Measurements from ENCODE around the gene CCNB2.
"Not testable (repeated sequence)": the region's sequence is repeated elsewhere in the genome, so short reads cannot be mapped to it uniquely, and the experiment has no call there.

CCNB2 gene

GRCh38 chr15:59104912-59105732 is at the start of gene CCNB2:
Gene CCNB2 (plus strand): TSS chr15:59105146. CDS start chr15:59105269, 123 bp downstream.
- DNase-seq: peak; percentile 44

DNA sequence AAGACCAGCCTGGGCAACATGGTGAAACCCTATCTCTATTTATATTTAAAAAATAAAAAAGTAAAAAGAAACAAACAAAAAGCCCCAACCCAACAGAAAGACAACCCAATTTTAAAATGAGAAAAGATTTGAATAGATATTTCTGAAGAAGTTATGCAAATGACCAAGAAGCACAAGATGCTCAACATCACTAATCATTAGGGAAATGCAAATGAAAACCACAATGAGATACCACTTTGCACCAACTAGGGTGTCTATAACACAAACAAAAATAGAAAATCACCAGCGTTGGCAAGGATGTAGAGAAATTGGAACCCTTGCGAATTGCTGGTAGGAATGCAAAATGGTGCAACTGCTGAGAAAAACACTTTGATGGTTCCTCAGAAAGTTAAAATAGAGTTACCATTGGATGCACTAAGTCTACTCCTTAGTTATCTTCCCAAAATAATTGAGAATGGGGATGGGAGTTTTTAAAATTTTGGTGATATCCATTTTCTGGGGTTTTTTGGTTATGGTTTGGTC is 45.8 kb upstream of the CCNB2 start:
- DNase-seq: no peak

- no peak for DNase-seq
These were observed 44.6 kb upstream of the CCNB2 start for GRCh38 chr15:59060348-59060747.

GRCh38 chr15:59063042-59063441 is 41.9 kb upstream of the CCNB2 start:
- no peak for DNase-seq

DNA sequence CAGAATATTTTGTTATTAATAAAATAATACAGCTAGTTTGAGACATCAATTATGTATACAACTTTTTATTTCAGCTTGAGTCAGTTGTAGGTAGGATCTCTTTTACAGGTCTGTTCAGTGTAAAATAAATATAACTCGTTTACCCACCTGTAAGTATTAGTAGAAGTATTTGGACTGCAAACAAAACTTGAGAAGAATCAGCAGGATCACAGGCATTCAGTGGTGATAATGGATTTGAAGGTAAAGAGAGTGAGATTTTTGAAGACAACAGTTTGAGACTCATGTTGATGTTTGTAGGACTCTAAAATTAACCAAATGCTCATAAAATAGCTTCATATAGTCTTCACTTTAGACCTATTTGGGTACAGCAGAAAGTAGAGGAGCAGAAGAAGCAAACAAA is 35.5 kb upstream of the CCNB2 start:
- DNase-seq: no peak

DNA sequence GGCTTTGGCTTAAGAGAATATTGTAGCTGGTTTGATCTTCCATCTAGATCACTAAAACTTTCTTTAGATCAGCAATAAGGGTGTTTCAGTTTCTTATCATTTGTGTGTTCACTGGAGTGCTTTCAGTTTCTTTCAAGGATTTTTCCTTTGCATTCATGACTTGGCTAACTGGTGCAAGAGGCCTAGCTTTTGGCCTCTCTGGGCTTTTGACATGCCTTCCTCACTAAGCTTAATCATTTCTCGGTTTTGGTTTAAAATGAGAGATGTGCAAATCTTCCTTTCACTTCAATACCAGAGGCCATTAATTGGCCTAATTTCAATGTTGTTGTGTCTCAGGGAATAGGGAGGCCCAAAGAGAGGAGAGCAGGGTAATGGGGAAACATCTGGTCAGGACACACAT is 30.3 kb upstream of the CCNB2 start:
- no peak for DNase-seq

GRCh38 chr15:59087731-59088130 is 17.2 kb upstream of the CCNB2 start:
- DNase-seq: no peak

- no peak for DNase-seq
These were observed 10.9 kb upstream of the CCNB2 start for GRCh38 chr15:59094077-59094476.

GRCh38 chr15:59096429-59096828 is 8.5 kb upstream of the CCNB2 start:
- no peak for DNase-seq

- no peak for DNase-seq
These were observed 5.7 kb upstream of the CCNB2 start for GRCh38 chr15:59099162-59099685.

- no peak for DNase-seq
These were observed 389 bp upstream of the CCNB2 start for GRCh38 chr15:59104602-59104911.

- no peak for DNase-seq
These were observed 908 bp downstream of the CCNB2 start for GRCh38 chr15:59105854-59106253.

DNA sequence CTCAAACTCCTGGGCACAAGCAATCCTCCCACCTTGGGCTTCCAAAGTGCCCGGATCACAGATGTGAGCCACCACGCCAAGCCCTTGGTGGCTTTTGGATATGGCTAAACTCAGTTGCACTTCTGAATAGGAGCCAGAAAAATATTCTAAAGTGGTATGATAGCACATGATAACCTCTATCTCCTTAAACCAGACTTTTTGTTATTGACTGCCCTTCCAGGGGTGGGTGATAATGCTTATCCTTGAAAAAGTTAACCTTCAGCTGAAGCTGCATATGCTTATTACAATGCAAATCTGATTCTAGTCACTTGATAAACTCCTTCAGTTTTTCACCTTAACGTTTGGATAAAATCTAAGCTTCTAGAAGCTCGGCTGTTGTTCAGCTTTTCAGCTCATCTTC is 6.3 kb downstream of the CCNB2 start:
- no peak for DNase-seq

GRCh38 chr15:59115047-59115446 is 10.1 kb downstream of the CCNB2 start:
- DNase-seq: no peak

DNA sequence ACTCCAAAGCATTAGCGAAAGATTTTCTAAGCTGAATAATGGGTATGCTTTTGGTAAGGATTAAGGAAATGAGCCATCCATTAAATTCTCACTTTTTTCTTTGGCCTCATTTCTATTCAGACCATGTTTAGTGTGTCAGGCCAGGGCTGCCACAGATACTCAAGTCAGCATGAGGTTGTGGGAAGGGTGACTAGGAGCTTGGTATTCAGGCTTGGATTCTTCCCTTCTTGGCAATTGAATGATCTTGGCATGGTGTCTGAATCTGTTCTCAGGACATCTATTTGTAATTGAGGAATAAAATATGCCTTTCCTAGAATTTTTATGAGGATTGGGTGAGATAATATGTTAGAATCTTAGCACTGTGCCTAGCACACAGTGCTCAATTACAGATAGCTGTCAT is 11.2 kb downstream of the CCNB2 start:
- no peak for DNase-seq

DNA sequence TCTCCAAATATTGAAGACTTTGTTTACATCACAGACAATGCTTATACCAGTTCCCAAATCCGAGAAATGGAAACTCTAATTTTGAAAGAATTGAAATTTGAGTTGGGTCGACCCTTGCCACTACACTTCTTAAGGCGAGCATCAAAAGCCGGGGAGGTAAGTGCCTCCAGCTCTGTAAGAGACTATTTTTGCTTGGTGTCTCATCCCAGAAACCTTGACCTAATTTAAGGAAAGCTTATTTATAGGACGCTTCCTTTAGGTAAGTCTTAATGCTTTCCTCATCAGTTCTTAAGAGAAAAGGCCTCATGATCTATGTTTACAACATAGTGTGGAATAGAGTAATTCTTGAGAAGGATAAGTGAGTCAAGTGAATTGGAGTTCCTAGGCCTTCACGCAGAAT is 11.8 kb downstream of the CCNB2 start:
- no peak for DNase-seq

- no peak for DNase-seq
These were observed 14.7 kb downstream of the CCNB2 start for GRCh38 chr15:59119625-59120024.

- DNase-seq: no peak
These were observed 16.0 kb downstream of the CCNB2 start for GRCh38 chr15:59120937-59121336.

- no peak for DNase-seq
These were observed 19.3 kb downstream of the CCNB2 start for GRCh38 chr15:59124261-59124660.

GRCh38 chr15:59125683-59126082 is 20.7 kb downstream of the CCNB2 start:
- DNase-seq: not testable (repeated sequence)

DNA sequence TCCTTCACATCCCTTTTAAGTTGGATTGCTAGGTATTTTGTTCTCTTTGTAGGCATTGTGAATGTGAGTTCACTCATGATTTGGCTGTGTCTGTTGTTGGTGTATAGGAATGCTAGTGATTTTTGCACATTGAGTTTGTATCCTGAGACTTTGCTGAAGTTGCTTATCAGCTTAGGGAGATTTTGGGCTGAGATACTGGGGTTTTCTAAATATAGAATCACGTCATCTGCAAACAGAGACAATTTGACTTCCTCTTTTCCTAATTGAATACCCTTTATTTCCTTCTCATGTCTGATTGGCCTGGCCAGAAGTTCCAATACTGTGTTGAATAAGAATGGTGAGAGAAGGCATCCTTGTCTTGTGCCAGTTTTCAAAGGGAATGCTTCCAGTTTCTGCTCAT is 22.3 kb downstream of the CCNB2 start:
- not testable (repeated sequence) for DNase-seq

- no peak for DNase-seq
These were observed 26.5 kb downstream of the CCNB2 start for GRCh38 chr15:59131456-59131855.

- DNase-seq: no peak
These were observed 27.1 kb downstream of the CCNB2 start for GRCh38 chr15:59131969-59132562.

GRCh38 chr15:59133929-59134427 is 29.0 kb downstream of the CCNB2 start:
- DNase-seq: no peak

Measured in NCI-H187 treated with DMSO at 0.1 percent for 48 hours (cell line).